Stimulated activated CD8-positive, alpha-beta memory T cell treated with anti-CD3 and anti-CD28 coated beads, Interleukin-12 subunit alpha, Interleukin-12 subunit beta, amount 100 ng/mL, for 4 hours (primary cell): ENCODE measurements around the gene GRM7.

Source experiments
- DNase-seq: peaks from one replicate; pipeline ENCODE4 v3.0.0-alpha.2; 2020; ENCODE audit warnings: low read depth

Gene GRM7

DNA sequence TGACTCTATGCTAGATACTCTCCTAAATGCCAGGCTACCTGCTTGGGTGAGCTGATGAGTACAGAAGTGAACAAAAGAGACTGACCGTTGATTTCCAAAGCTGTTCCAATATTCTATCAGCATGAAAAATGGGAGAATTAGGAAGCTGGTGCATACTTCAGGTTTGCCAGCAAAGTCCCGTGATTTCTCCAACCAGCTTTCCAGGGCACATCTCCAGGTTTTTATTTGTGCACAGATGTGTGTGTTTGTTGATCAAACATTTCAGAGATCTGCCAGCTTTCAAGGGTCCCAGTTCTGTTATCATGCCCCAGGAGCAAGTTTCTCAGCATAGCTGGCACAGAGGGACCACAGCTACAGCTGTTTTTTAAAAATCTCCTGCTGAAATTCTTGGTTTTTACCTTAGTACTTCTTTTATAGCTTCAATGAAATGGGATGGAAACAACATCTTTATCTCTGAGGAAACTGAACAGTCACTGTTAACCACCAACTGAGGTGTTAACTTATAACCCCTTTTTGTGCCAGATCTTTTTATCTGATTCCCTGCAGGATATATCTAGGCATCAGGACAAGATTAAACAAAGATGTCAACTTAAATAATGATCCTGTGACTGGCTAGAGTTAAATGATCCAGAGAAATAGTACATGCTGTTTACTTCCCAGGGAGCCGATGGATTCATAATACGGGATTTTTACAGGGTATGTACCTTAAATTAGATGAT lies 380.8 kb downstream of the GRM7 start:
- no peak for DNase-seq

DNA sequence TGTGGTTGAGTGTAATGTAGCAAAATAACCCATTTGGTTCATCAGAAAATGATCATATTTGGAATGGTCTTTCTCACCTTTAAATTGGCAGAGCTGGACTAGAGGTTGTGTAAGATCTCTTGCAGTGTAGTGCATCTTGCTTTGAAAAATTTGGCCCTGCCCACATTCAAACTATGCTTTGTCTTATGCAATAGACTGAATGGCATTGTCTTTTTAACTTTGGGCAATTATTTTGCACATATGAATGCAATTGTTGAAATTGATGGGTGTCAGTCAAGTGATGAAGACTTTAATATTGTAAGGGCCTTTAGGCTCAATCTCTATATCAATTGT lies 381.4 kb downstream of the GRM7 start:
- no peak for DNase-seq

DNA sequence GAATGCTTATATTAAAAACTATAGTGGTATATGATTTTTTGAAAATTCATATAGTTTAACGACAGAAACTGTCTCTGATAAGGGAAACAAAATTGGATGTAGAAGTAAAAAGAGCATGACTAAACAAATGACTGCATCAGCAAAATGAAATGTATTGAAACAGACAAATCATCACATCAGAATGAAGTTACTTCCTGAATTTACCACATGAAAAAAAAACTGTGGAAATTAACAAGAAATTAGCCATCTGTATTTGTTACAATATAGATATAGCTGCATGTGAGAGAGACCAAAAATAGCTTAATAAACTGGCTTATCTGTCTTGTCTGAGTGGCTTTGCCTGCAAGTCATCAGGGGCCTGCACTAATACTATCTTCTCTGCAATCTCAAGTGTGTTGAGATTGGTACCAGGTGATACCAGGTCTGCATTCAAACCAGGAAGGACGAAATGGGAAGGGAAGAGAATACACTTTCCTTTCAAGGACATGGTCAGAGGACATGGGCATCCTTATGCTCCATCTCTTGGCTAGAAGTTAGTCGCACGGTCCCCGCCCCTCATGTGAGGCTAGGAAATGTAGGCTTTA lies 388.7 kb downstream of the GRM7 start:
- no peak for DNase-seq

DNA sequence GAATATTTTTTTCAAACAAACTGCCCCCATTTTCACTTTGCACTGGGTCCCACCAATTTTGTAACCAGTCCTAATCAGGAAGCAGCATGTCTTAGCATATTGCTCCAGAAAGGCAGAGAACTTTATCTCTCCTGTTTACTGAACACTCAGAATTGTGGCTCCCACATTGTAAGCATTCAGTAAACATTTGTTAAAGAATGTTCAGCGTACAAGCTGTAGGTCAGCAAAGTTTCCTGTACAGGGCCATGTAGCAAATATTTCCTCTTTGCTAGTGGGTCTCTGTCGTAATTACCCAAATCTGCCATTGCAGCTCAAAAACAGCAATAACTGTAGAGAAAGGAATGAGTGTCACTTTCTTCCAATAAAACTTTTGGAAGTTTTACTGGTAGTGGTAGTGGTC lies 393.3 kb downstream of the GRM7 start:
- DNase-seq, result no peak

DNA sequence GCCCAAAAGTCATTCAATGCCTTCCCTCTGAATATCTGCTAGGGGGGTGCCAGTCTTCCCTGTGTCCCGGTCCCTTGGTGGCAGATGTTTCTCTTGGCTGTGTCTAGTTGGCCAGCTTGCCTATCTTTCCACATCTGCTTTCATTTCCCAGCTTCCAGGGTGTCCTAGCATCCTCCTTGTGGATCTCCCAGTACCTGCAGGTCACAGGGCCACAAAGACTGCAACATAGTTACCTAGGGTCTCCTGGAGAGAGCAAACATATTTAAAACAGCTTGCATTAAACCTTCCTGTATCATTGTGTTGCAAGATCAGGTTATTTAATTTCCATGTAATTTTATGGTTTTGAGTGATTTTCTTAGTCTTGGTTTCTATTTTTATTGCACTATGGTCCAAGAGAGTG lies 400.1 kb downstream of the GRM7 start:
- DNase-seq, result no peak

DNA sequence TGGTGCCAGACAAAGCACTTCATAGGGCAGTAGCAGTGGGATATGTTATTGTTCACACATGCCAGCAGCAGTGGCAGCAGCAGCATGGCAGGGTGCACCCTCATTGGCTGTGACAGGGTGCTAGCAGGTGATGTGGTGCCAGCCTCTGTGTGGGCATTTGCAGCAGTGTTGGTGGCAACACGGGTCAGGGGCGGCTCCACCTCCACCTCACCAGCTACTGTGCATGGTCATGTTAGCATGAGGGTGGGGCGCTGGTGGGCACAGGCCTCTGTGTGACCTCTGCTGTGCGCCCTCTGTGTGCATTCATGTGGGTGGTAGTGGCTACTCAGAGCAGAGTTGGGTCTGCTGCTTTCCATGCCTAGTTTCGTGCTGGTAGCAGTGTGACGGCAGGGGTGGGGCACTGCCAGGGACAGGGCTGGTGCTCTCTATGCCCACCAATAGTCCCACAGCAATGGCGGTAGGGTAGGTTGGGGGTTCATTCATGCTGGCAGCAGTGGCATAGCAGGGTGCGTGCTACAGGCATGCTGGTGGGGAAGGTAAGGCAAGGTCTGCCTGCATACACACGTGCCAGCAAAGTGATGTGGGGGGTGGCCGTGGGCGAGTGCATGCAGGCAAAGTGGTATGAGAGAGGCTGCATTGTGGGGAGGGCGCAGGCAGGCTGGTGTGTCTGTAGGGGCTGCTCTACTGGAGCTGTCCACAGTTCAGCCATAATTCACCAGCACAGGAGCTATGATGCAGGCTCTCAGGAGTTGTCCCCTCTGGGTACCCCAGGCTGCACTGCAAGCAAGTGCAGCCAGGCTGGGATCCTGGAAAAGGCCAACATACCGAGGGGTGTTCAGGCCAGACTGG lies 402.7 kb downstream of the GRM7 start:
- no peak for DNase-seq

DNA sequence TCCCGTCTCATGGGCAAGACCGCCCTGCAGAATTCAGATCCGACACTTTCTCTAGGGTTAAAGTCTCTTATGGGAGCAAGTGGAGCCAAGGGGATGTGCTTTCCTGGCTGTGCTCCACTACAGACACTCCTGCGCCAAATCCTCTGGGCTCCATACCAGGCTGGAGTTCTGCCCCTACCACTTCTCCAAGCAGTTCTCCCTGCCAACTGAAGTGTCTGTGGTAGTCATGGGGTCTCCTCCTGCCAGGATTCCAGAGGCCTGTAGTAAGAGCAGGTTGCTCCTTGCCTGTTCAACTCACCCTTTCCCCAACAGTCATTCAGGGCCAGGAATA lies 403.2 kb downstream of the GRM7 start:
- DNase-seq, result no peak

GRCh38 chr3:7265736-7266135 lies 404.8 kb downstream of the GRM7 start:
- DNase-seq, result no peak

DNA sequence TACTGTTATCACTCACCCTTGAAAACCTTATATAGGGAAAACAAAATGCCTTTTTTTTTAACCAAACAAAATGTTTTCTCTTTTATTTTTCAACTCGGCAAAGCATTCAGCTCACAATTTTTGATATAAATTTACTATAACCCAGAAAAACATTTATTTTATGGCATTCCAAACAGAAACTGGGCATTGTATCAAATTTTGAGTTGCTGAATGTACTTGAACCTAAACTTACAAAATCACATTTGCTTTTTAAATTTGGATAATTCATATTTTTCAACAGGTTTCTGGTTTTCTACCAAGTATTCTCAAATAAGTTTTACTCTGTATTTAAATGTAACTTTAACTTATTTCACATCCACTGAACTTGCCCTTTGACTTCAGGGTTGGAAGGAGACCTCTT lies 405.6 kb downstream of the GRM7 start:
- no peak for DNase-seq

DNA sequence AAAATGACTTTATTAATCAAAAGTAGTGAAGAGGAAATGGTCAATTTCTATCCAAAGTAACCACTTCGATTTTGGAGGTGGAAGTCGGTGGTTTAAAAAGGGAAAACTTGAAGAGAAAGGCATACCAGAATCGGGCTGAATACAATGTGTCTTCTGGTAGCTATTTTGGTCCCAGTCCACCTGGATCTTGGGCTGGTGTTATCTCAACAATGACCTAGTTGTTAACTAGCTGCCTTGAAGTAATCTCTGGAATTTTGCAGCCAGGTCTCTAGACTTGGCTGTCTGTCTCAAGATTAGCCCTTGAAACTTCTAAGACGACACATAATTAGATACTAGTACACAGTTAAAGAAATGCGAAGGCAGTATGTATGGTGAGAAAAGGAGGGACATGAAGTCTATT lies 409.8 kb downstream of the GRM7 start:
- DNase-seq, result no peak

DNA sequence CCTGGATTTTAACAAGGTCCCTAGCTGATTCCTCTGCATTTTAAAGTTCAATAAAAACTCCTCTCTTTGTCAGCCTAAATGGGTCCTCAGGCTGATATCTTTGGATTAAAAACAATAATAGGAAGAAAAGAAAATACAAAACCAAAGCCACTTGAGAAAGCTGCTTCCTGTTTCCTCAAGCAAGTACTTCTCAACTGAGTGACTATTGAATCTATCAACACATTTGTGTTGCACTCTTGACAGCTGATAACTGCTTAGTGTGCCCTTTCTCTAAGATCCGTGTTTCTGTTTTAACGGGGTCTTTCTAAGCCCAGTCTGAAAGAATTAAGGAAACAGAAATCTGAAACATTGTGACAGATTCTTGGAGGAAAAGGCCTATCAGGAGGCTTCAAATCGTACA lies 410.7 kb downstream of the GRM7 start:
- no peak for DNase-seq

- no peak for DNase-seq
Observed at GRCh38 chr3:7272203-7272602, 411.3 kb downstream of the GRM7 start.

DNA sequence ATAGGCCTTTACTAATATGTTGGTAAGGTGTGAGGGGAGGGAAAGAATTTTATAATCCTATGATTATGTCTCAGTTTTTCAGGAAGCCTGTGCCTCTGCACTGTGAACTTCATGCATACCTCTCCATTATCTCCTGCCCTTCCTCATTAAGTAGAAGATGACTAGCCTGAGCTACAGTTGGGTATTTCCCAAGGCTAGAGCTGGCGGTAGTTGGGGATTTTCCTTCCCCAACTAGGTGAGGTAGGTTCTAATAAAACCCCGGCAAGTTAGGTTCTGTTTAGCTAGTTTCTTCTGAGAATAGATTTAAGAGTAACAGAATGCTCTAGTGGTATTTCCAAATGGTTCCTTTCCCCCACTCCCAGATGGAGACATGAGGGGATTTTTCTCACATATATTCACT lies 414.5 kb downstream of the GRM7 start:
- DNase-seq, result no peak

GRCh38 chr3:7280318-7280717 lies 419.4 kb downstream of the GRM7 start:
- no peak for DNase-seq

DNA sequence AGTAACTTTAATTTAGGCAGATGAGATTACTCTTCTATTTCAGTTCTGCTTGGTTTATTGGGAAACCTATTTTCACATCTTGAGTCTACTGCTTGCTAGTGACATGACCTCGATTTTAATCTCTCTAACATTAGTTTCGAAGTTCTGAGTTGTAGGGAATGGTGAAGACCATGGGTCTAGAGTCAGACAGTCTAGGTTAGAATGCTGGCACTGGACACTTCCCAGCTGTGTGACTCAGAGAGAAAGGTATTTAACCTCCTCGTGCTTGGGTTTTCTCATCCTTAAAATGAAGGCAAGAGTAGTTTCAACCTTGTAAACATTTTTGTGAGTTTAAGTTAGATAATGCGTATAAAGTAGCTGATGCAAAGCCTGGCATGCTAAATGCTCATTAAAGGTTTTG lies 422.1 kb downstream of the GRM7 start:
- no peak for DNase-seq

DNA sequence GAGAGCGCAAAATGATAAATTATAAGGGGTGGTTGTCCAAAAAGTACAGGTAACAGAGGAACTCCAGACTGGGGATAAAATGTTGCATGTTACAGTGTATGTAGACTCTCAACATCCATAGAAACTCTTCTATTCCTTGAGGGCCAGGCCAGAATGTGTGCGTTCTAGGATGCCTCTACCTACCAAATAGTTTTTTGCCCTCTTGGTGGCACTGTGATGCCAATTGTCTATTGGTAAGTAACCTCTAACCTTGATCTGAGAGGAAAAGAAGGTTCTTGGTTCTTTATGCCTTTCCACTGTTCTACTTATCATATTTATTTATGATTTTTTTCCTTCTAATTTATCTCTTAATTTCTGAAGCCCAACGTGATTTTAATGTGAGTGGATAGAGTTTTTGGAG lies 424.6 kb downstream of the GRM7 start:
- no peak for DNase-seq

- DNase-seq, result no peak
Observed at GRCh38 chr3:7288133-7288532, 427.2 kb downstream of the GRM7 start.

DNA sequence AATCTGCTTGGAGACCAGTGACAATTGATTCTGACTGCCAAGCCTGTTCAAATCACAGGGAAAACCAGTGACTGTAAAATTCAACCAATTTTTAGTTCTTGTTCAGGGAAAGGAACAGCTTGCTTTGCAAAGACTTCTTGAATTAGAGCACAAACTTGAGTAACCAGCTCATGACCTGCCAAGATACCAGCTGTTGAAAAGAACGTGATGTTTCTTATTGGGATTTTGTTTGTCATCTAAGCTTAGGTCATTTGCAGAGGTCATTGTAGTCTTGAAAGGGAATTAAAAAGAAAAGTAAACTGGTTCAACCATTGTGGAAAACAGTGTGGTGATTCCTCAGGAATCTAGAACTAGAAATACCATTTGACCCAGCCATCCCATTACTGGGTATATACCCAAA lies 428.2 kb downstream of the GRM7 start:
- DNase-seq, result no peak

DNA sequence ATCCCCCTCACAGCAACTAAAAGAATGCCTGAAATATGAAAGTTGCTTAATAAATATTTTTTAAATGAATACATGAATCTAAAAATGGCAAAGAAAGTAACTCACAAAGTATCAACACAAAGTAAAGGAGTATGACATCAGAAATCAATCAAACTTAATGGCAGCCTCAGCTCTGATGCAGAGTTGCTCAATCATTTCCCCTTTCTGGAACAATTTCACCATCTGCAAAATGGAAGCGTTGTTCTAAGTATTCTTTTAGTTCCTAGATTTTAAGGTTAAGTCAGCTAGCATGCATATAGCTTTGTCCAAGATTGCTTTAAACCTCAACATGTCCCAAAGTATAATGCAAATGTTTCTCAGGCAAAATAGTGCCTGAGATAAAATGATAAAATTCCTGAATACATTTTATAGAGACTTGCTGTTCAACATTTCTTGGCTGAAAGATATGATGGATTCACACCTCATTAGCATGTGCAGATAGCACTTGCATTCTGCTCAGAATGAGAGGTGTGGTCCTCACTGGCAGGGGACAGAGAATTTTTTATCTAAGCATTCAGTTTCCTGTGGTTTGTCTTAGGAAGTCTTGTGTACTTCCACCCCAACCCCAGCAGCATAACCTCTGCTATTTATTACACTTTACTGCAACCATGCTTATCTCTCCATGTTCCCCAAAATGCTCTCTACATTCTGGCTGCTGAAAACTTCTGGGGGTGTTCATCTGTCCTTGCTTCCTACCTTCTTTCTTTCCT lies 429.3 kb downstream of the GRM7 start:
- no peak for DNase-seq

- no peak for DNase-seq
Observed at GRCh38 chr3:7292362-7292761, 431.4 kb downstream of the GRM7 start.

- no peak for DNase-seq
Observed at GRCh38 chr3:7293286-7293685, 432.4 kb downstream of the GRM7 start.

DNA sequence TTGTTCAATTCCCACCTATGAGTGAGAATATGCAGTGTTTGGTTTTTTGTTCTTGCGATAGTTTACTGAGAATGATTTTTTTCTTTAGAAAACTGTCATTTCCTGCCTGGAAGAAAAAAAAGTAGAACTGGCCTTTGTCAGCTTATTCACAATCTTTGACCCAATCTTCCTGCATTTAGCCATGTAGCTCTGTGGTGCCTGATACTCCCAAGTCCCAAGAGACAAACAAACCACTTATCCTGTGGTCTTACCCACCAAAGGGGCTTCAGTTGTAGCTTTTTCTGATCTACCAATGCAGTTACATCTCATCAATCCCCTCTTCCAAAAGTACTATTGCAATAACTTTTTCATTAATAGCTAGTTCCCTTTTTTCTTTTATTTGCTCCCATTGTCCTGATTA lies 444.6 kb downstream of the GRM7 start:
- no peak for DNase-seq

GRCh38 chr3:7306901-7307300 lies 446.0 kb downstream of the GRM7 start:
- DNase-seq, result no peak
